Measurements from ENCODE around the gene SDF2. TPM values are rescaled to one million over a fixed set of nuclear protein-coding genes. Genes with fewer than 3 reads are reported as not detected.

The SDF2 gene
- total RNA-seq, 4 donors from 2014 or later = 26.7 to 45.3 (median 32.4) TPM

GRCh38 chr17:28693869-28694268 is 32.2 kb upstream of the SDF2 start:
- TF ChIP-seq, protein P1, sequence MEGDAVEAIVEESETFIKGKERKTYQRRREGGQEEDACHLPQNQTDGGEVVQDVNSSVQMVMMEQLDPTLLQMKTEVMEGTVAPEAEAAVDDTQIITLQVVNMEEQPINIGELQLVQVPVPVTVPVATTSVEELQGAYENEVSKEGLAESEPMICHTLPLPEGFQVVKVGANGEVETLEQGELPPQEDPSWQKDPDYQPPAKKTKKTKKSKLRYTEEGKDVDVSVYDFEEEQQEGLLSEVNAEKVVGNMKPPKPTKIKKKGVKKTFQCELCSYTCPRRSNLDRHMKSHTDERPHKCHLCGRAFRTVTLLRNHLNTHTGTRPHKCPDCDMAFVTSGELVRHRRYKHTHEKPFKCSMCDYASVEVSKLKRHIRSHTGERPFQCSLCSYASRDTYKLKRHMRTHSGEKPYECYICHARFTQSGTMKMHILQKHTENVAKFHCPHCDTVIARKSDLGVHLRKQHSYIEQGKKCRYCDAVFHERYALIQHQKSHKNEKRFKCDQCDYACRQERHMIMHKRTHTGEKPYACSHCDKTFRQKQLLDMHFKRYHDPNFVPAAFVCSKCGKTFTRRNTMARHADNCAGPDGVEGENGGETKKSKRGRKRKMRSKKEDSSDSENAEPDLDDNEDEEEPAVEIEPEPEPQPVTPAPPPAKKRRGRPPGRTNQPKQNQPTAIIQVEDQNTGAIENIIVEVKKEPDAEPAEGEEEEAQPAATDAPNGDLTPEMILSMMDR (IDR thresholded peaks at IDR 0.05) = no peak
- TF ChIP-seq EP300 (IDR thresholded peaks at IDR 0.05) = no peak
- no peak for TF ChIP-seq POLR2A (IDR thresholded peaks at IDR 0.05)
- WGBS, 2 donors = 25 to 60% methylated on average over 1 of the region's 1 CpG
- H3K27ac ChIP-seq = peak overlapping the region in 2 of 4 donors; percentile 11 to 52
- H3K27me3 ChIP-seq = no peaks in the 10 kb centered on the region
- H3K36me3 ChIP-seq = peaks cover 9 to 100% (median 58%) of the 10 kb centered on the region in 3 donors
- no peaks in the 10 kb centered on the region for H3K9me3 ChIP-seq
- no peak for DNase-seq (ENCODE audit: low spot score in 2 of 2)
- no peak overlapping the region for H3K4me3 ChIP-seq
- no peaks in the 10 kb centered on the region for H3K4me1 ChIP-seq

- DNase-seq (ENCODE audit: low spot score in 2 of 2) = no peak
- Histone ChIP-seq H3K4me1 (no peaks in the 10 kb centered on the region), H3K4me3 (no peak overlapping the region), H3K36me3 (peaks cover 15 to 100% (median 53%) of the 10 kb centered on the region in 3 donors), H3K27ac (no peak overlapping the region), H3K27me3 (no peaks in the 10 kb centered on the region), H3K9me3 (no peaks in the 10 kb centered on the region)
- no peak for TF ChIP-seq POLR2A (IDR thresholded peaks at IDR 0.05)
- TF ChIP-seq, protein P1 (IDR thresholded peaks at IDR 0.05) = no peak
- TF ChIP-seq EP300 (IDR thresholded peaks at IDR 0.05) = no peak
- WGBS, 2 donors = 96 to 98% methylated on average over 3 of the region's 3 CpGs
Measured at GRCh38 chr17:28689011-28689410, 27.3 kb upstream of the SDF2 start.

GRCh38 chr17:28688481-28688880 is 26.8 kb upstream of the SDF2 start:
- Histone ChIP-seq H3K27ac (no peak overlapping the region), H3K4me1 (no peaks in the 10 kb centered on the region)
- WGBS, 2 donors = 96 to 98% methylated on average over 4 of the region's 4 CpGs

GRCh38 chr17:28686296-28686695 is 24.6 kb upstream of the SDF2 start:
- TF ChIP-seq EP300 (IDR thresholded peaks at IDR 0.05) = no peak
- TF ChIP-seq, protein P1 (IDR thresholded peaks at IDR 0.05) = no peak
- DNase-seq (ENCODE audit: low spot score in 2 of 2) = no peak
- Histone ChIP-seq H3K4me3 (no peak overlapping the region), H3K27ac (no peak overlapping the region), H3K9me3 (no peaks in the 10 kb centered on the region), H3K36me3 (peaks cover 15 to 100% (median 64%) of the 10 kb centered on the region in 3 donors), H3K4me1 (no peaks in the 10 kb centered on the region), H3K27me3 (no peaks in the 10 kb centered on the region)
- 83 to 89% methylated on average over 4 of the region's 4 CpGs for WGBS, 2 donors

More at GRCh38 chr17:28688481-28688880, 26.8 kb upstream of the SDF2 start:
- Histone ChIP-seq H3K36me3 (peaks cover 15 to 100% (median 50%) of the 10 kb centered on the region in 3 donors), H3K27me3 (no peaks in the 10 kb centered on the region), H3K4me3 (no peak overlapping the region), H3K9me3 (no peaks in the 10 kb centered on the region)
- TF ChIP-seq EP300 (IDR thresholded peaks at IDR 0.05) = no peak
- DNase-seq (ENCODE audit: low spot score in 2 of 2) = no peak

- DNase-seq (ENCODE audit: low spot score in 2 of 2) = no peak
Measured at GRCh38 chr17:28685366-28685765, 23.7 kb upstream of the SDF2 start.

More at GRCh38 chr17:28685366-28685765, 23.7 kb upstream of the SDF2 start:
- TF ChIP-seq, protein P1 (IDR thresholded peaks at IDR 0.05) = no peak
- TF ChIP-seq EP300 (IDR thresholded peaks at IDR 0.05) (no peak), POLR2A (IDR thresholded peaks at IDR 0.05) (no peak)
- Histone ChIP-seq H3K36me3 (peaks cover 12 to 100% (median 64%) of the 10 kb centered on the region in 3 donors), H3K4me3 (no peak overlapping the region), H3K4me1 (no peaks in the 10 kb centered on the region), H3K27ac (no peak overlapping the region), H3K27me3 (no peaks in the 10 kb centered on the region), H3K9me3 (no peaks in the 10 kb centered on the region)
- 87 to 91% methylated on average over 5 of the region's 5 CpGs for WGBS, 2 donors
